ENCODE measurements around the gene GDAP2.
"Not testable (repeated sequence)": the region's sequence is repeated elsewhere in the genome, so short reads cannot be mapped to it uniquely, and the experiment has no call there.

The GDAP2 gene, protein sequence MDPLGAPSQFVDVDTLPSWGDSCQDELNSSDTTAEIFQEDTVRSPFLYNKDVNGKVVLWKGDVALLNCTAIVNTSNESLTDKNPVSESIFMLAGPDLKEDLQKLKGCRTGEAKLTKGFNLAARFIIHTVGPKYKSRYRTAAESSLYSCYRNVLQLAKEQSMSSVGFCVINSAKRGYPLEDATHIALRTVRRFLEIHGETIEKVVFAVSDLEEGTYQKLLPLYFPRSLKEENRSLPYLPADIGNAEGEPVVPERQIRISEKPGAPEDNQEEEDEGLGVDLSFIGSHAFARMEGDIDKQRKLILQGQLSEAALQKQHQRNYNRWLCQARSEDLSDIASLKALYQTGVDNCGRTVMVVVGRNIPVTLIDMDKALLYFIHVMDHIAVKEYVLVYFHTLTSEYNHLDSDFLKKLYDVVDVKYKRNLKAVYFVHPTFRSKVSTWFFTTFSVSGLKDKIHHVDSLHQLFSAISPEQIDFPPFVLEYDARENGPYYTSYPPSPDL

DNA sequence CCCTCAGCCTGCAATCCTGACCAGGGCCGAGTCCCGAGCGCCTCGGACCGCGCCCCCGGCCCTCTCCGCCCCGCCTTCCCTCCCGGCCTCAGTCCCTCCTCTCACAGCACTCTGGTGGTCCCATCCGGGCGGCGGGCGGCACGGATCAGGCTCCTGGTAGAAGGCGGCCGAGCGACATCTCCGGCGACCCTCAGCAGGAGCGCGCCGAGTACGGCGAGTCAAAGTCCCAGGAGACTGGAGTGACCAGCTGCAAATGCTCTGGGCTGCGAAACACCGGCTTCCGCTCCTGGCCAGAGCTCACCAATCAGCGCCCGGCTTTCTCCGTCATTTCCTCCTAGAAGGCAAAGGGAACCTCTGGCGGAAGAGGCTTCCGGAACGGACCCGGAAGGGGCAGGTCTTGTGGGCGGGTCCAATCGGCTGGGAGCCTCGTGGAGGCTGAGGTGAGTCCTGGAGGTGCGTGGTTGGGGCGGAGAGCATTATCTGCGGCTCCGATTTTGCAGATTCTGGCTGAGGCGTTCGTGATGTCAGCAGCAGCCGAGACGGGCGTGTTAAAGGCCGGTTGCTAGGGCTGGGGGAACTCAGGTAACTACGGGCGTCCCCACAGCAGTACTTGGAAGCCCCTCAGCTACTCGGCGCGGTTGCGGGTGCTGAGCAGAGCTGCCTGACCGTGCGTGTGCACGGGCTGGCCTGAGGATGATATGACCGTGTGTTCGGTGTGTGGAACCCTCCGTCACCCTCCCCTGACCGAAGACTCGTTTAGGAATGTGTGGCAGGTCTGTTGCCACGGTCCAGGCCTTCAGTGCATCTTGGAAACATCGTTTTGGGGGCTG is at the start of gene GDAP2, which contains the start of gene WDR3:
TSS of gene GDAP2 (minus strand) at position 279 of the 830 bp plus-strand sequence. CDS start 9,264 bp downstream, outside the sequence.
TSS of gene WDR3 (plus strand) at position 397 of the 830 bp plus-strand sequence. CDS start 3,581 bp downstream, outside the sequence.
- DNase-seq (ENCODE audit: low read depth in 1 of 2, low spot score in 1 of 2), result peak; percentile 82 to 95

DNA sequence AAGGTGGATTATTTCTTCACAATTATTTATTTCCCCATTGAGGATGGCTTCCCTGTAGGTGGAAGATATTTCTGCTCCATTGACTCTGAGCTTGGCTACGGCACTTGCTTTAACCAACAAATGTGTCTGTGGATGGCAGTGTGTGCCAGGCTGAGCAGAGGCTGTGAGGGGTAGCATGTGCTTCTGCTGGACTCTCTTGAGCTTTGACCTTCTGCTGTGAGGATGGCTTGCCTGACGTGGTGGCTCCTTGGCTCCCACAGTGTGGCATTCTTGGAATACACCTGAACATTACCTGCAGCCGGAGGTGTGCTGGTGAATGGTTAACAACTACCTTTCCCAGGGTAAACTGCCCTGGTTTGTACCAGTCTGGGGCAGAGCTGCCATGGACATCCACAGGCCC is 47.0 kb upstream of the GDAP2 start:
- DNase-seq (ENCODE audit: low read depth in 1 of 2, low spot score in 1 of 2), result no peak

DNA sequence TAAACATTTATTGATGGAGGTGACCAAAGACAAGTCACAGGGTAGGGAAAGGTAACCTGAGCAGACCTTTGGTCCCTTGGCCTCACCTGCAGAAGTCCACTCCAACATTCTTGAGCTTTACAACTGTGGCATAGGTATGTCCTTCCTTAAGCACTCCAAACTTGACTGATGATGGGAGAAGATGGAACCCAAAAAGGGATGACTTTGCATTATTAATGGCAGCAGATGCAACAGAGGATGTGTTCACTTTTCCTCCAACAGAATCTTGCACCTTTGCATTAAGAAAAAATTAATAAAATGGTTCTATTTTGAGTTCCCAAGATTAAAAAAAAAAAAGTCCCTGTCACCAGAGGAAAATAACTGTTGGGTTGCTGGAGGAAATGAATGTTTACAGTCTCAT is 42.4 kb upstream of the GDAP2 start:
- no peak for DNase-seq (ENCODE audit: low read depth in 1 of 2, low spot score in 1 of 2)

DNA sequence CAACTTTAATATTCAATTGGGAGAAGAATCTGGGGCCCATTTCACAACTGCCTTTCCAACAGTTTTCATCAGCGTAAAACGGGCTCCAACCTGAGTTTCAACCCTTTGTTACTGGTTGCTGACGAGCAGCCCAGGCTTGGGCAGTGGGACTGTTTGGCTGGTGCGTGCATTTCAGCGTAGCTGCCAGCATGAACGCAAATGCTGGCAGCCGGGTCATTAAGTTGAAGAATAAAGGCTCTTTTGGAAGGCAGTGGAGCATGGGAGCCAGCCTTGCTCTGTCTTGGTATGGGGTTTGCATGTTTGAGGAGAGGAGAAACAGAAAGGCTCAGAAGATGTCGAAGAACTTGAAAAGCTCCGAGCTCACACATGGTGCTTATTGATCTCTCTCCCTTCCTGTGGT is 40.8 kb upstream of the GDAP2 start:
- DNase-seq (ENCODE audit: low read depth in 1 of 2, low spot score in 1 of 2), result no peak

DNA sequence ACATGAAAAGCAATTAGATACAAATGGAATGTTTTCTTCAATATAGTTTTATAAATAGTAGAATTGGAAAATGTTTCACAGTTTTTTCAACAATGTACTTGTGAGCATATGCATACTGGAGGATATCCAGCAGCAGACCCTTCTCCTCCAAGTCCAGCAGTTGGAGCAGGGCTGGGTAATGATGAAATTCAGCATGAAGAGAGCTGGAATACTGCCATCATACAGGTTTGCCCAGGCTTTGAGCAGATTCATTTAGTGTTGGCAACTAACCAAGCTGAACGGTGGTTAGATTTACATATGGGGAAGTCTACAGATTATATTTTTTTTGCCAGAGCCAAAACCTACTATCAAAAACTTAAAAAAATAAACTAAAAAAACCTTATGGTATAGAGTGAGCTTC is 38.5 kb upstream of the GDAP2 start:
- DNase-seq (ENCODE audit: low read depth in 1 of 2, low spot score in 1 of 2), result no peak

DNA sequence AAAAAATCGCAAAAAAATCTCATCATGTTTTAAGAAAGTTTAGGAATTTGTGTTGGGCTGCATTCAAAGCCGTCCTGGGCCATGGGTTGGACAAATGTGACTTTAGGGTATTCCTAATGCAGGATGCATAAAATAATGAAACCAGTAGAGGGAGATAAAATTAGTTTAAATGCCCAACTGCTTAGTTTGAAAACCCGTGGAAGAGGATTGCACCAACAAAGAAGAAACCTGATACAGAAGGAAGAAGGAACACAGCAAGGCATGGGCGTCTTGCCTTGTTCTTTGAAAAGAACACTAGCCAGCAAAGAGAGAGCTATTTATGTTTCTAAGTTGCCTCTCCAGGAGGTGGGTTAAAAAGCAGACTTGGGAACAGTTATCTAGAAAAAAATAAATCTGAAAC is 38.1 kb upstream of the GDAP2 start:
- no peak for DNase-seq (ENCODE audit: low read depth in 1 of 2, low spot score in 1 of 2)

GRCh38 chr1:117964290-117965038 is 35.0 kb upstream of the GDAP2 start:
- no peak for DNase-seq (ENCODE audit: low read depth in 1 of 2, low spot score in 1 of 2)

DNA sequence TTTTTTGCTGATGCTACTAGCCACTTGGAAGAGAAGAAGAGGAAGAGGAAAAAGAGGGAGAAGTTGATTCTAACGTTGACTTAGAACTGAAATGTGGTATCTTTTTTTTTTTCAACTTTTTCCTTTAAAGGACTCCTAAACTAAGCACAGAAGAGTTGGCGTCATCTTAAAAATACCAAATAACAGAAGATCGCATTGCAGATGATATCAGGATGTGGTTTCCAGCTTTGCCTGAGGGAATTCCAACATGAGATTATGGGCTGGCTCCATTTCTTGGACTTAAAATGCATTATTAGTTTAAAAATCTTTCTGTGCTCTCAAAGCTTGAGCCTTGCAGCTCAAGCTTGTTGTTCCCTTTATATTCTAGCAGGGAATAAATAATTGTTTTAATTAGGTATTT is 29.9 kb upstream of the GDAP2 start:
- DNase-seq (ENCODE audit: low read depth in 1 of 2, low spot score in 1 of 2), result no peak

DNA sequence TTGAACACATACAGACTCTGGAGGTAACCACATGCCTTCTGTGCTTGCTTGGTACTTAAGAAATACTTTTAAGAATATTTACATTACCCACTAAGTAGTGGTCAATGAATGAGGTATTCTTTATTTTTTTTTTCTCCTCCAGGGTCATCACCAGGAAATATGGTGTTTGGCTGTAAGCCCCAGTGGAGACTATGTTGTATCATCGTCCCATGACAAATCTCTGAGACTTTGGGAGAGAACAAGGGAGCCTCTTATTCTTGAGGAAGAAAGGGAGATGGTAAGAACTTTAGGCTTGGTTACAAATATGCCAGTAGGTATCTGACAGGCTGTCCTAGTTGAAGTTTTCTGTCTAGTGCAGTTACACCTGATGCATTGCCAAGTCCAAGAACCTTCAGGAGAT is 23.0 kb upstream of the GDAP2 start:
- DNase-seq (ENCODE audit: low read depth in 1 of 2, low spot score in 1 of 2), result no peak

- DNase-seq (ENCODE audit: low read depth in 1 of 2, low spot score in 1 of 2), result no peak
Observed at GRCh38 chr1:117942293-117942692, 12.9 kb upstream of the GDAP2 start.

- DNase-seq (ENCODE audit: low read depth in 1 of 2, low spot score in 1 of 2), result no peak
Observed at GRCh38 chr1:117933769-117934168, 4.3 kb upstream of the GDAP2 start.

GRCh38 chr1:117932576-117932975 is 3.2 kb upstream of the GDAP2 start:
- DNase-seq (ENCODE audit: low read depth in 1 of 2, low spot score in 1 of 2), result no peak

DNA sequence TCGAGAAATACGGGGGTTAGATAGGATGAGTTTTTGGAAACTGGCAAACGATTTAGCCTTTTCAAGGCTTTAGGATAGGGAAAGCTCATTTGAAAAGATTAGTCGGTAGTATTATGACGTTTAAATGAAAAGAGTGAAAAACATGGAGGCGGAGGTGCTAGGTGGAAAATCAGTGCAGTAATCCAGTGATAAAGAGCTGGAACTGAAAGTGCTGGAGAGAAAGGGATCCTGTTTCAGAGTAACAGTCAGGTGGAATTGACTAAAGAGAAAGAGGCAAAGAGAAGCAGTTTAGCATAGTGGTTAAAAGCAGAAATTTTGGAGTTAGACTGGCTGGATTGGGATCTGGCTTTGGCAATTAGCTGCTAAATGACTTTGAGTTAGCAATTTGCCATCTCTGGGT is 1.1 kb upstream of the GDAP2 start:
- DNase-seq (ENCODE audit: low read depth in 1 of 2, low spot score in 1 of 2), result no peak

GRCh38 chr1:117930173-117930447 is 689 bp upstream of the GDAP2 start:
- no peak for DNase-seq (ENCODE audit: low read depth in 1 of 2, low spot score in 1 of 2)

GRCh38 chr1:117928881-117929342 is 509 bp downstream of the GDAP2 start:
- DNase-seq (ENCODE audit: low read depth in 1 of 2, low spot score in 1 of 2), result no peak

DNA sequence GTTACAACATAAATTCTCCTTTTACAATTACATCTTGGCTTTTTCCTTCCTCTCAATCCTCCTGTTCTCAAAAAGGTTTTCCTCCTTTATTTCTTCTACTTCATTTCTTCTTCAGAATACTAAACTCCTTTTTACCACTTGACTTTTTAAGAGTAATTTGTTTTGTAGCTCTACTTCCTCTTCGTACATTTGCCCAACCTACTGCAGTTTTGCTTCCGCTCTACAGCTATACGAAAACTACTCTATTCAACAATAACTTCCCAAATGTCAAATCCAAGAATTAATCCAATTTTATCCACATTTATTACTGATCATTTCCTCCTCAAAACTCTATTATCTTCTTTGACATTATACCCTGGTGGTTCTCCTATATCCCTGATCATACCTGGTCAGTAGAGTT is 3.4 kb downstream of the GDAP2 start:
- no peak for DNase-seq (ENCODE audit: low read depth in 1 of 2, low spot score in 1 of 2)

DNA sequence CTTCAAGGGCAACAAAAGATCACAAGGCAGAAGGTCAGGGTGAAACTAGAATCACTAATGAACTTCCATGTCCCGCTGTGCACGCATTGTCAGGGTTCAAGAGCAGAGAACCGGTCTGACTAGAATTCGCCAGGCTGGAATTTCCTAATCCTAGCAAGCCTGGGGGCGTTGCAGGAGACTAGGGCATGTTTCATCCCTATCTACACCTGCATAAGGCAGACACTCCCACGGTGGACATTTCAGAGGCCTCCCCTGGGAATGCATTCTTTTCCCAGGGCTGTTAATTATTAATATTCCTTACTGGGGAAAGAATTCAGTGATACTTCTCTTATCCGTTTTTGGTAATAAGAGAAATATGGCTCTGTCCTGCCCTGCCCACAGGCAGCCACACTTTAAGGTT is 6.7 kb downstream of the GDAP2 start:
- DNase-seq (ENCODE audit: low read depth in 1 of 2, low spot score in 1 of 2), result not testable (repeated sequence)

- DNase-seq (ENCODE audit: low read depth in 1 of 2, low spot score in 1 of 2), result no peak
Observed at GRCh38 chr1:117921991-117922390, 7.4 kb downstream of the GDAP2 start.

GRCh38 chr1:117919376-117919775 is 10.0 kb downstream of the GDAP2 start:
- no peak for DNase-seq (ENCODE audit: low read depth in 1 of 2, low spot score in 1 of 2)

- no peak for DNase-seq (ENCODE audit: low read depth in 1 of 2, low spot score in 1 of 2)
Observed at GRCh38 chr1:117911051-117911450, 18.4 kb downstream of the GDAP2 start.

DNA sequence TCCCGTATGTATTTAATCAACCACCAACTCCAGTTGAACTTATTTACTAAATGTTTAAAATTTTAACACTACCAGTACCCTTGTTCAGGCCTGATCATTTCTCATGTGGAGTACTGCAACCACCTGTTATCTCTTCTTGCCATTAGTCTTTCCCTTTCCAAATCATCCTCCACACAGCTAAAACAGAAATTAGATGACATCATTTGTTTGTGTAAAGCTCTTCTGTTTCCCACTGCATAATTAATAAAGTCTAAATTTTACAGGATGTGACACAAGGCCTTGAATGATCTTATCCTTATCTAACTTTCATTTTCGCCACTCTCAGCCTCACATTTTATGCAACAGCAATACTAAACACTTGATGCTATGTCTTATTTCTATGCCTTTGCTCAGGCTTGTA is 24.4 kb downstream of the GDAP2 start:
- no peak for DNase-seq (ENCODE audit: low read depth in 1 of 2, low spot score in 1 of 2)

Measured in activated CD4-positive, alpha-beta T cell treated with anti-CD3 and anti-CD28 coated beads, Interleukin-2, amount 50 U/mL, for 24 hours (primary cell).